ENCODE results near the gene OR2AG2. TPM values are rescaled to one million over a fixed set of nuclear protein-coding genes. Genes with fewer than 3 reads are reported as not detected.

The OR2AG2 gene
- total RNA-seq, 2 donors from 2014 or later, result under 0.01 to 0.26 TPM

- intact Hi-C loops (cut with DNase I), result no loop called here
- Histone ChIP-seq H3K4me1 (no peaks in the 10 kb centered on the region), H3K4me3 (no peak overlapping the region), H3K27ac (peak overlapping the region in 1 of 4 donors; percentile 54), H3K27me3 (no peaks in the 10 kb centered on the region), H3K9me3 (no peaks in the 10 kb centered on the region), H3K36me3 (replicated peaks in 1 of 2; ENCODE audit: insufficient read depth in 1 of 2, low read depth in 2 of 2) (no peaks in the 10 kb centered on the region)
- no peak for TF ChIP-seq POLR2A (IDR thresholded peaks at IDR 0.05)
- TF ChIP-seq CTCF (IDR thresholded peaks at IDR 0.05), result no peak
- ATAC-seq, result no peak
- WGBS, 2 donors, result 48 to 55% methylated on average over 2 of the region's 2 CpGs
- DNase-seq, result no peak
Observed at GRCh38 chr11:6745465-6746015, 26.2 kb downstream of the OR2AG2 start.

GRCh38 chr11:6745018-6745417 lies 26.8 kb downstream of the OR2AG2 start:
- TF ChIP-seq POLR2A (IDR thresholded peaks at IDR 0.05) (no peak), CTCF (IDR thresholded peaks at IDR 0.05) (no peak)
- H3K4me3 ChIP-seq, result no peak overlapping the region

GRCh38 chr11:6742260-6742659 lies 29.5 kb downstream of the OR2AG2 start:
- Histone ChIP-seq H3K4me3 (no peak overlapping the region), H3K4me1 (no peaks in the 10 kb centered on the region), H3K27ac (no peak overlapping the region), H3K9me3 (no peaks in the 10 kb centered on the region), H3K36me3 (replicated peaks in 1 of 2; ENCODE audit: insufficient read depth in 1 of 2, low read depth in 2 of 2) (no peaks in the 10 kb centered on the region), H3K27me3 (no peaks in the 10 kb centered on the region)
- TF ChIP-seq CTCF (IDR thresholded peaks at IDR 0.05) (no peak), POLR2A (IDR thresholded peaks at IDR 0.05) (no peak)
- DNase-seq (no peak), ATAC-seq (no peak)
- intact Hi-C loops (cut with DNase I), result no loop called here
- WGBS, 2 donors, result 66 to 67% methylated on average over 7 of the region's 7 CpGs

More at GRCh38 chr11:6745018-6745417, 26.8 kb downstream of the OR2AG2 start:
- Histone ChIP-seq H3K36me3 (replicated peaks in 1 of 2; ENCODE audit: insufficient read depth in 1 of 2, low read depth in 2 of 2) (no peaks in the 10 kb centered on the region), H3K4me1 (no peaks in the 10 kb centered on the region), H3K9me3 (no peaks in the 10 kb centered on the region), H3K27me3 (no peaks in the 10 kb centered on the region), H3K27ac (no peak overlapping the region)
- ATAC-seq, result no peak
- no peak for DNase-seq
- intact Hi-C loops (cut with DNase I), result no loop called here
- 55 to 73% methylated on average over 3 to 4 of the region's 4 CpGs for WGBS, 2 donors

- Histone ChIP-seq H3K4me3 (no peak overlapping the region), H3K9me3 (no peaks in the 10 kb centered on the region), H3K27me3 (no peaks in the 10 kb centered on the region), H3K27ac (no peak overlapping the region), H3K36me3 (replicated peaks in 1 of 2; ENCODE audit: insufficient read depth in 1 of 2, low read depth in 2 of 2) (no peaks in the 10 kb centered on the region), H3K4me1 (no peaks in the 10 kb centered on the region)
- ATAC-seq, result no peak
- 57 to 68% methylated on average over 1 of the region's 1 CpG for WGBS, 2 donors
- intact Hi-C loops (cut with DNase I), result no loop called here
- no peak for DNase-seq
- no peak for TF ChIP-seq POLR2A (IDR thresholded peaks at IDR 0.05)
Observed at GRCh38 chr11:6738590-6738989, 33.2 kb downstream of the OR2AG2 start.

GRCh38 chr11:6737872-6738466 lies 33.8 kb downstream of the OR2AG2 start:
- Histone ChIP-seq H3K27me3 (no peaks in the 10 kb centered on the region), H3K36me3 (replicated peaks in 1 of 2; ENCODE audit: insufficient read depth in 1 of 2, low read depth in 2 of 2) (no peaks in the 10 kb centered on the region), H3K9me3 (no peaks in the 10 kb centered on the region), H3K27ac (no peak overlapping the region), H3K4me3 (no peak overlapping the region), H3K4me1 (no peaks in the 10 kb centered on the region)
- intact Hi-C loops (cut with DNase I), result no loop called here
- DNase-seq (peak; percentile 53 to 66 (median 54)), ATAC-seq (peak; percentile 59)
- 6 to 9% methylated on average over 2 of the region's 2 CpGs for WGBS, 2 donors
- no peak for TF ChIP-seq POLR2A (IDR thresholded peaks at IDR 0.05)
- TF ChIP-seq CTCF (IDR thresholded peaks at IDR 0.05), result peak; percentile 14 to 68 (median 66)

All from body of pancreas (tissue), 4 donors.